Psoas muscle (tissue), 8 donors: Measurements from ENCODE around the gene HMBS. TPM values are rescaled to one million over a fixed set of nuclear protein-coding genes. Genes with fewer than 3 reads are reported as not detected.
A peak's percentile ranks its signal among the peaks of the same experiment; 100 is the strongest.
"Not testable (repeated sequence)": the region's sequence is repeated elsewhere in the genome, so short reads cannot be mapped to it uniquely, and the experiment has no call there.

Experiments
- ATAC-seq, 4 donors: fragments of 200-7000 bp; cut with Tn5 transposase; one replicate each; pipeline ENCODE4 v1.9.1; 2020; ENCODE audit warnings: moderate library complexity in 3 of 4, mild to moderate bottlenecking in 2 of 4
- DNase-seq, 2 donors: peaks; one replicate each; pipeline ENCODE4 v3.0.0-alpha.2; 2020
- H3K27ac ChIP-seq: fragments of 200-600 bp; one replicate; pipeline ENCODE4 v1.8.0; 2022
- H3K27me3 ChIP-seq, 3 donors: fragments of 200-600 bp in 1 of 3; one replicate each; pipeline versions ENCODE4 v1.6.1 to v1.8.0; 2013 to 2022; ENCODE audit warnings: low read length in 2 of 3, mild to moderate bottlenecking in 2 of 3, moderate library complexity in 1 of 3; ENCODE audit not compliant: insufficient read depth in 3 of 3
- H3K36me3 ChIP-seq, 2 donors: fragments of 200-600 bp in 1 of 2; one replicate each; pipeline versions ENCODE4 v1.6.1 to v1.8.0; 2013 to 2022; ENCODE audit warnings: low read depth in 1 of 2, mild to moderate bottlenecking in 1 of 2, moderate library complexity in 1 of 2; ENCODE audit not compliant: insufficient read depth in 1 of 2
- H3K4me1 ChIP-seq: fragments of 200-600 bp; one replicate; pipeline ENCODE4 v1.8.0; 2022
- H3K4me3 ChIP-seq: fragments of 200-600 bp; one replicate; pipeline ENCODE4 v1.8.0; 2022; ENCODE audit warnings: mild to moderate bottlenecking
- H3K9me3 ChIP-seq: fragments of 200-600 bp; one replicate; pipeline ENCODE4 v1.8.0; 2022
- WGBS, 3 donors: extraction: QIAGEN DNeasy Blood & Tissue Kit; methylation state at CpG; one replicate each; pipeline versions ENCODE4 v1.1.6 to v1.1.7; 2013; 5-methylcytosine and 5-hydroxymethylcytosine counted together
- intact Hi-C, 2 donors: fragments of 100-400 bp; cut with DNase I; formaldehyde crosslinking; loops; one replicate each; pipeline versions ENCODE4 v1.11.0 to v1.14.2; 2022
- long read RNA-seq, 2 donors: library from polyadenylated mRNA; unstranded; transcript quantifications; one replicate each; pipeline ENCODE4 v2.0.0, GENCODE V29; 2021
- polyA plus RNA-seq, 3 donors: library from polyadenylated mRNA; stranded (reverse); fragments of 200-250 nt; gene quantifications; one replicate each; pipeline ENCODE4 v1.2.3, GENCODE V29; 2013
- total RNA-seq, 4 donors: library from RNA; stranded (reverse); fragmentation: NEBNext Ultra II Directional in 2 of 4; extraction: Animal tissue kit (Norgen Biotek cat#: 25700) in 2 of 4; gene quantifications; one replicate each; pipeline versions ENCODE4 v1.2.1 to v1.2.4, GENCODE V29; 2021 to 2023
- TF ChIP-seq, protein P1 (sequence below): fragments of 200-600 bp; IDR thresholded peaks from one replicate; pipeline ENCODE4 v1.8.0; 2022; ENCODE audit warnings: antibody characterized with exemption
- donor health status: healthy with polysubstance abuse.
- donor health status: DM: no; HTN: no; CAD: no; lungs with moderate emphysema.
- donor health status: Bipolar disorder and iron deficiency.
- donor health status: healthy.
- donor health status: DM: yes; HTN: yes; CAD: no.
- donor health status: DM: no; HTN: no; CAD: no.
- donor health status: DM: no; HTN: no; CAD: no.
- donor health status: DM: yes; HTN: yes; CAD: no.

Gene HMBS
- total RNA-seq (10 to 100 TPM; 18.1 to 33.3 (median 25.8) TPM), polyA plus RNA-seq (10 to 100 TPM; 38.3 to 45.3 (median 40.4) TPM)
- long read RNA-seq, donor 1, transcript HMBS-201 (14 exons, 1,501 nt): major isoform, 21 of 34 reads
- long read RNA-seq, donor 1, partial matches to known transcripts: 2 of 34 reads
- long read RNA-seq, donor 1, other reads (novel, unspliced or antisense): 7 of 34 reads
- long read RNA-seq, donor 2, transcript HMBS-201 (14 exons, 1,501 nt): major isoform, 25 of 46 reads
- long read RNA-seq, donor 2, transcript HMBS-221 (13 exons, 1,351 nt): minor isoform, 6 of 46 reads
- long read RNA-seq, donor 2, partial matches to known transcripts: 3 of 46 reads
- long read RNA-seq, donor 2, other reads (novel, unspliced or antisense): 11 of 46 reads

DNA sequence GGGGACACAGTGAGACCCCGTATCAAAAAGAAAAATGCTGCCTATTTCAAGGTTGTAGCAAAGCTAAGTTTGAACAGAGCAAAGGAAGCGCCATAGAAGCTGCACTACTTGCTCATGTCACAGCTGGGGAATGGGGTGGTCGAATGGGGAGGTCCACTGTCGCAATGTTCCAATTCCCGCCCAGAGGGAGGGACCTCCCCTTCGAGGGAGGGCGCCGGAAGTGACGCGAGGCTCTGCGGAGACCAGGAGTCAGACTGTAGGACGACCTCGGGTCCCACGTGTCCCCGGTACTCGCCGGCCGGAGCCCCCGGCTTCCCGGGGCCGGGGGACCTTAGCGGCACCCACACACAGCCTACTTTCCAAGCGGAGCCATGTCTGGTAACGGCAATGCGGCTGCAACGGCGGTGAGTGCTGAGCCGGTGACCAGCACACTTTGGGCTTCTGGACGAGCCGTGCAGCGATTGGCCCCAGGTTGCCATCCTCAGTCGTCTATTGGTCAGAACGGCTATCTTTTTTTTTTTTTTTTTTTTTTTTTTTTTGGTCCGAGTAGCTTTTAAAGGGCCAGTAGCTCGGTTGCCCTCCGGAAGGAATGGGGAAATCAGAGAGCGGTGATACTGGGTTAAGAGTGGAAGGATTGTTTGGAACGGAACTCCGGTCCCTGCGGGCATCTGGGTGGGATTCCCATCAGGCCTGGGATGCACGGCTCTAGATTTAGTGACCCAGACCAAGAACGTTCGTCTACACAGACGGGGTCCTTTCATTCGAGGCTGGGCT lies at the start of gene HMBS:
TSS of gene HMBS (plus strand) at position 219 of the 774 bp plus-strand sequence. CDS start at position 372, 153 bp downstream.
- ATAC-seq: peak; percentile 97 to 98 (median 98)
- TF ChIP-seq, protein P1, sequence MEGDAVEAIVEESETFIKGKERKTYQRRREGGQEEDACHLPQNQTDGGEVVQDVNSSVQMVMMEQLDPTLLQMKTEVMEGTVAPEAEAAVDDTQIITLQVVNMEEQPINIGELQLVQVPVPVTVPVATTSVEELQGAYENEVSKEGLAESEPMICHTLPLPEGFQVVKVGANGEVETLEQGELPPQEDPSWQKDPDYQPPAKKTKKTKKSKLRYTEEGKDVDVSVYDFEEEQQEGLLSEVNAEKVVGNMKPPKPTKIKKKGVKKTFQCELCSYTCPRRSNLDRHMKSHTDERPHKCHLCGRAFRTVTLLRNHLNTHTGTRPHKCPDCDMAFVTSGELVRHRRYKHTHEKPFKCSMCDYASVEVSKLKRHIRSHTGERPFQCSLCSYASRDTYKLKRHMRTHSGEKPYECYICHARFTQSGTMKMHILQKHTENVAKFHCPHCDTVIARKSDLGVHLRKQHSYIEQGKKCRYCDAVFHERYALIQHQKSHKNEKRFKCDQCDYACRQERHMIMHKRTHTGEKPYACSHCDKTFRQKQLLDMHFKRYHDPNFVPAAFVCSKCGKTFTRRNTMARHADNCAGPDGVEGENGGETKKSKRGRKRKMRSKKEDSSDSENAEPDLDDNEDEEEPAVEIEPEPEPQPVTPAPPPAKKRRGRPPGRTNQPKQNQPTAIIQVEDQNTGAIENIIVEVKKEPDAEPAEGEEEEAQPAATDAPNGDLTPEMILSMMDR: no peak
- Histone ChIP-seq H3K4me3 (peak within 1 kb of the TSS; percentile 79), H3K4me1 (peaks cover 8% of the 10 kb centered on the region), H3K27me3 (no peaks in the 10 kb centered on the region), H3K9me3 (no peaks in the 10 kb centered on the region), H3K27ac (peak within 1 kb of the TSS; percentile 95), H3K36me3 (peaks cover 0 to 41% of the 10 kb centered on the region in 2 donors)
- peak; percentile 92 to 96 for DNase-seq
- 0 to 1% (median 1%) methylated on average over 44 to 45 of the region's 45 CpGs for WGBS, 3 donors
- intact Hi-C loops: no loop called here

DNA sequence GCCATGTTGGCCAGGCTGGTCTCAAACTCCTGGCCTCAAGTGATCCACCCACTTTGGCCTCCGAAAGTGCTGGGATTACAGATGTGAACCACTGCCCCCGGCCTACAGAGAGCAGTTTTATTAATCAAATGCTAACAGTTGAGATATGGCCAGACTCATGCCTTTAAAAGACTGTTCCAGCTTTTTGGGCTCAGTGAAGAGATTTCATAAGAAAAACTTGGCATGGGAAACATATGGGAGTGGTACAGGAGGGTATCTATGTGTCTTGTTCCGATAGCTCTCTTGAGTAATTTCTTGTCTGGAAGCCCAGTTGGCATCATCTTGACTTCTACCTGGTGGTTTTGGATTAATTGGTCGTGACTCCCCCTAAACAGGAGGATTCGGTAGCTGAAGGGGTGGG lies 45.8 kb upstream of the HMBS start:
- Histone ChIP-seq H3K27ac (no peak overlapping the region), H3K36me3 (no peaks in the 10 kb centered on the region), H3K27me3 (no peaks in the 10 kb centered on the region), H3K4me1 (no peaks in the 10 kb centered on the region), H3K4me3 (no peak overlapping the region), H3K9me3 (no peaks in the 10 kb centered on the region)
- WGBS, 3 donors: 82 to 88% (median 88%) methylated on average over 5 of the region's 5 CpGs
- no peak for ATAC-seq
- TF ChIP-seq, protein P1: no peak
- intact Hi-C loops: no loop called here
- no peak for DNase-seq

DNA sequence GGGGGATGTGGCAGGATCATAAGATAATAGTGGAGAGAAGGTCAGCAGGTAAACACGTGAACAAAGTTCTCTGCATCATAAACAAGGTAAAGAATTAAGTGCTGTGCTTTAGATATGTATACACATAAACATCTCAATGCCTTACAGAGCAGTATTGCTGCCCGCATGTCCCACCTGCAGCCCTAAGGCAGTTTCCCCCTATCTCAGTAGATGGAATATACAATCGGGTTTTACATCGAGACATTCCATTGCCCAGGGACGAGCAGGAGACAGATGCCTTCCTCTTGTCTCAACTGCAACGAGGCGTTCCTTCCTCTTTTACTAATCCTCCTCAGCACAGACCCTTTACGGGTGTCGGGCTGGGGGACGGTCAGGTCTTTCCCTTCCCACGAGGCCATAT lies 45.2 kb upstream of the HMBS start:
- H3K27ac ChIP-seq, DNase-seq, H3K27me3 ChIP-seq, H3K4me3 ChIP-seq, intact Hi-C loops, ATAC-seq, H3K36me3 ChIP-seq, H3K4me1 ChIP-seq, H3K9me3 ChIP-seq: not testable (repeated sequence)
- 45 to 47% (median 46%) methylated on average over 6 to 11 of the region's 11 CpGs for WGBS, 3 donors

DNA sequence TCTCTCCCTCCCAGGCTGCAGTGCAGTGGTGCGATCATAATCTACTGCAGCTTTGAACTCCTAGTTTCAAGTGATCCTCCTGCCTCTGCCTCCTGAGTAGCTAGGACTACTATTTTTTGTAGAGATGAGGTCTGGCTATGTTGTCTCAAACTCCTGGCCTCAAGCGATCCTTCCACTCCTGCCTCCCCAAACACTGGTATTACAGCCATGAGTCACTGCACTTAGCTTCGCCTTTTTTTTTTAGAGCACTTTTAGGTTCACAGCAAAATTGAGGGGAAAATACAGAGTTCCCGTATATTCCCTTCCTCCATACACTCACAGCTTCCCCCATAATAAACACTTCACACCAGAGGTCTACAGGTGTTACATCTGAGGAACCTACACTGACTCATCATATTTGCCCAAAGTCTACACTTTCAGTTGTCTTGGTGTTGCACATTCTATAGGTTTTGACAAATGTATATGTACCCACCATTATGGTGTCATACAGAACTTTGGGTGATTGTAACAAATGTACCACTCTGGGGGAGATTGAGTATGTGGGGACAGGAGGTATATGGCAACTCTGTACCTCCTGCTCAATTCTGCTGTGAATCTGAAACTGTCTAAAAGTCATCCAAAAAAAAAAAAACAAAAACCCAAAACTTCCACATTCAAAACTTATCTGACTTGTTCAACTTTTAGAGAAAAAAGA lies 42.7 kb upstream of the HMBS start:
- DNase-seq: no peak
- no peak for ATAC-seq
- Histone ChIP-seq H3K4me1 (no peaks in the 10 kb centered on the region), H3K36me3 (peaks cover 0 to 28% of the 10 kb centered on the region in 2 donors), H3K9me3 (no peaks in the 10 kb centered on the region), H3K4me3 (no peak overlapping the region), H3K27ac (no peak overlapping the region), H3K27me3 (no peaks in the 10 kb centered on the region)
- intact Hi-C loops: no loop called here
- TF ChIP-seq, protein P1: no peak
- 86 to 93% (median 92%) methylated on average over 4 of the region's 4 CpGs for WGBS, 3 donors

DNA sequence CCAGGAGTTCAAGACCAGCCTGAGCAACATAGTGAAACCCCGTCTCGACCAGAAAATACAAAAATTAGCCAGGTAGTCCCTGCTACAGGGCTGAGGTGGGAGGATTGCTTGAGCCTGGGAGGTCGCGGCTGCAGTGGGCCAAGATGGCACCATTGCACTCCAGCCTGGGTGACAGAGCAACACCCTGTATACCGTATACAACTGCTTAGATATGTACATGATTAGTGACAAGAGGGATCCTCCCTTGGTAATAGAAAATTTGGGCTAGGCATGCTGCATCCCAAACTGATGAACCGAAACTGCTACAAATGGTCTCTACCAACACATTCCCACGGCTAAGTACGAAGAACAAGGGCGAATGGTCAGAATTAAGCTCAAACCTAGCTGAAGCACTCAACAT lies 41.8 kb upstream of the HMBS start:
- ATAC-seq (no peak), DNase-seq (no peak)
- intact Hi-C loops: no loop called here
- Histone ChIP-seq H3K4me1 (no peaks in the 10 kb centered on the region), H3K27ac (no peak overlapping the region), H3K4me3 (no peak overlapping the region), H3K36me3 (peaks cover 6 to 37% of the 10 kb centered on the region in 2 donors), H3K27me3 (no peaks in the 10 kb centered on the region), H3K9me3 (no peaks in the 10 kb centered on the region)
- 84 to 91% (median 89%) methylated on average over 9 of the region's 9 CpGs for WGBS, 3 donors
- TF ChIP-seq, protein P1: no peak
